Keratinocyte (primary cell): Measurements from ENCODE around the gene INSRR. TPM values are rescaled to one million over a fixed set of nuclear protein-coding genes. Genes with fewer than 3 reads are reported as not detected.

ENCODE experiments used
- DNase-seq: peaks from one replicate; pipeline ENCODE4 v3.0.0-alpha.2; 2011; ENCODE audit warnings: low read depth, missing footprints, low spot score
- FAIRE-seq: peaks from 2 replicates; lab custom pipeline; 2011; peaks lifted over from hg19 to GRCh38; lab: Jason Lieb, UNC
- H2AFZ ChIP-seq: 2 replicates; pipeline ENCODE4 v1.6.0; 2012; ENCODE audit warnings: low read length, control low read depth, inconsistent platforms; ENCODE audit not compliant: control insufficient read depth
- H3K27ac ChIP-seq: 2 replicates; pipeline ENCODE4 v1.5.1; 2011; ENCODE audit warnings: low read length; ENCODE audit not compliant: control insufficient read depth, insufficient read depth
- H3K27me3 ChIP-seq: 3 replicates; pipeline ENCODE4 v1.6.0; 2011; ENCODE audit warnings: low read length; ENCODE audit not compliant: control insufficient read depth, insufficient read depth; ENCODE audit errors: extremely low read depth
- H3K36me3 ChIP-seq, 2 experiments: 2 replicates in 1 of 2; 3 replicates in 1 of 2; pipeline ENCODE4 v1.5.1; 2011; ENCODE audit warnings: low read length in 2 of 2, mild to moderate bottlenecking in 1 of 2; ENCODE audit not compliant: control insufficient read depth in 2 of 2, insufficient read depth in 2 of 2; ENCODE audit errors: extremely low read depth in 1 of 2
- H3K4me1 ChIP-seq: 3 replicates; pipeline ENCODE4 v1.5.1; 2011; ENCODE audit warnings: low read length; ENCODE audit not compliant: control insufficient read depth, insufficient read depth; ENCODE audit errors: extremely low read depth
- H3K4me2 ChIP-seq: 3 replicates; pipeline ENCODE4 v1.6.0; 2011; ENCODE audit warnings: low read depth, low read length; ENCODE audit not compliant: control insufficient read depth, insufficient read depth; ENCODE audit errors: extremely low read depth
- H3K4me3 ChIP-seq, 3 experiments: fragments of 200-600 bp in 1 of 3; sonication (generic) in 1 of 3; 2 replicates in 2 of 3; 3 replicates in 1 of 3; pipeline ENCODE4 v1.5.1; 2011 to 2016; ENCODE audit warnings: low read length in 3 of 3, mild to moderate bottlenecking in 3 of 3, control low read depth in 2 of 3, inconsistent platforms in 1 of 3, low read depth in 1 of 3, mixed read lengths in 1 of 3, mixed run types in 1 of 3, moderate library complexity in 1 of 3; ENCODE audit not compliant: control insufficient read depth in 2 of 3, insufficient read depth in 2 of 3; ENCODE audit errors: extremely low read depth in 1 of 3
- H3K79me2 ChIP-seq: 2 replicates; pipeline ENCODE4 v1.6.0; 2012; ENCODE audit warnings: low read length; ENCODE audit not compliant: control insufficient read depth, insufficient read depth
- H3K9ac ChIP-seq: 3 replicates; pipeline ENCODE4 v1.6.0; 2011; ENCODE audit warnings: low read length; ENCODE audit not compliant: control insufficient read depth, insufficient read depth; ENCODE audit errors: extremely low read depth
- H3K9me1 ChIP-seq: 3 replicates; pipeline ENCODE4 v1.6.0; 2011; ENCODE audit warnings: low read length; ENCODE audit not compliant: control insufficient read depth, insufficient read depth; ENCODE audit errors: extremely low read depth
- H3K9me3 ChIP-seq: 2 replicates; pipeline ENCODE4 v1.5.1; 2012; ENCODE audit warnings: low read depth, low read length; ENCODE audit not compliant: control insufficient read depth
- H4K20me1 ChIP-seq: 3 replicates; pipeline ENCODE4 v1.6.0; 2011; ENCODE audit warnings: low read length; ENCODE audit not compliant: control insufficient read depth, insufficient read depth; ENCODE audit errors: extremely low read depth
- EZH2 ChIP-seq: IDR thresholded peaks from one replicate; pipeline ENCODE4 v1.6.1; 2012; ENCODE audit warnings: inconsistent platforms, mild to moderate bottlenecking, low read length, moderate library complexity
- dilution Hi-C: fragments of 300-500 bp; cut with MboI; formaldehyde crosslinking; loops from one replicate; pipeline ENCODE4 v1.7.0; 2020; ENCODE audit warnings: low sequenced_read_pairs; ENCODE audit not compliant: extremely low pct_ligation_motif_present
- polyA plus RNA-seq, 5 experiments: library from polyadenylated mRNA; depleted of rRNA in 3 of 5; stranded (reverse) in 3 of 5; stranded (forward) in 1 of 5; unstranded in 1 of 5; fragments of >200 nt; gene quantifications; 1 replicate in 1 of 5; 2 replicates in 3 of 5; 3 replicates in 1 of 5; pipeline versions ENCODE4 v1.2.1 to v1.2.3, GENCODE V29; 2011 to 2012; ENCODE audit warnings: missing spikeins in 2 of 5, low read depth in 1 of 5, low replicate concordance in 1 of 5
- TF ChIP-seq, protein P1 (sequence below), 3 experiments: IDR thresholded peaks in 1 of 3; conservative IDR thresholded peaks in 1 of 3; optimal IDR thresholded peaks in 1 of 3; 2 replicates in 2 of 3; 3 replicates in 1 of 3; pipeline versions ENCODE3 to v1.5.1; 2011; ENCODE audit warnings: low read length in 3 of 3, mild to moderate bottlenecking in 3 of 3, moderate library complexity in 2 of 3, control low read depth in 1 of 3, inconsistent platforms in 1 of 3; ENCODE audit not compliant: insufficient read depth in 2 of 3; ENCODE audit errors: extremely low read depth in 1 of 3

The INSRR gene
- polyA plus RNA-seq, 1 donor (not counting 4 experiments of a cell fraction or from before 2014, with no cell fraction given) = not detected

- FAIRE-seq (no peak), DNase-seq (no peak)
- Histone ChIP-seq H3K4me1 (no peaks in the 10 kb centered on the region), H3K36me3 (no peaks in the 10 kb centered on the region), H3K9me3 (no peaks in the 10 kb centered on the region), H2AFZ (no peak overlapping the region), H3K4me3 (no peak overlapping the region), H3K27me3 (peaks cover 58% of the 10 kb centered on the region), H3K4me2 (no peak overlapping the region), H3K79me2 (no peaks in the 10 kb centered on the region), H3K9ac (no peak overlapping the region), H3K27ac (no peak overlapping the region), H4K20me1 (no peaks in the 10 kb centered on the region), H3K9me1 (no peaks in the 10 kb centered on the region)
- dilution Hi-C loops = no loop called here
- TF ChIP-seq EZH2 = no peak
- TF ChIP-seq, protein P1, sequence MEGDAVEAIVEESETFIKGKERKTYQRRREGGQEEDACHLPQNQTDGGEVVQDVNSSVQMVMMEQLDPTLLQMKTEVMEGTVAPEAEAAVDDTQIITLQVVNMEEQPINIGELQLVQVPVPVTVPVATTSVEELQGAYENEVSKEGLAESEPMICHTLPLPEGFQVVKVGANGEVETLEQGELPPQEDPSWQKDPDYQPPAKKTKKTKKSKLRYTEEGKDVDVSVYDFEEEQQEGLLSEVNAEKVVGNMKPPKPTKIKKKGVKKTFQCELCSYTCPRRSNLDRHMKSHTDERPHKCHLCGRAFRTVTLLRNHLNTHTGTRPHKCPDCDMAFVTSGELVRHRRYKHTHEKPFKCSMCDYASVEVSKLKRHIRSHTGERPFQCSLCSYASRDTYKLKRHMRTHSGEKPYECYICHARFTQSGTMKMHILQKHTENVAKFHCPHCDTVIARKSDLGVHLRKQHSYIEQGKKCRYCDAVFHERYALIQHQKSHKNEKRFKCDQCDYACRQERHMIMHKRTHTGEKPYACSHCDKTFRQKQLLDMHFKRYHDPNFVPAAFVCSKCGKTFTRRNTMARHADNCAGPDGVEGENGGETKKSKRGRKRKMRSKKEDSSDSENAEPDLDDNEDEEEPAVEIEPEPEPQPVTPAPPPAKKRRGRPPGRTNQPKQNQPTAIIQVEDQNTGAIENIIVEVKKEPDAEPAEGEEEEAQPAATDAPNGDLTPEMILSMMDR (optimal IDR thresholded peaks at IDR 0.05 in 1 of 3, IDR thresholded peaks at IDR 0.05 in 1 of 3, conservative IDR thresholded peaks at IDR 0.05 in 1 of 3; ENCODE audit: extremely low read depth in 1 of 3, insufficient read depth in 2 of 3, low read length in 3 of 3) = no peak
Observed at GRCh38 chr1:156853761-156854160, 5.2 kb downstream of the INSRR start.

DNA sequence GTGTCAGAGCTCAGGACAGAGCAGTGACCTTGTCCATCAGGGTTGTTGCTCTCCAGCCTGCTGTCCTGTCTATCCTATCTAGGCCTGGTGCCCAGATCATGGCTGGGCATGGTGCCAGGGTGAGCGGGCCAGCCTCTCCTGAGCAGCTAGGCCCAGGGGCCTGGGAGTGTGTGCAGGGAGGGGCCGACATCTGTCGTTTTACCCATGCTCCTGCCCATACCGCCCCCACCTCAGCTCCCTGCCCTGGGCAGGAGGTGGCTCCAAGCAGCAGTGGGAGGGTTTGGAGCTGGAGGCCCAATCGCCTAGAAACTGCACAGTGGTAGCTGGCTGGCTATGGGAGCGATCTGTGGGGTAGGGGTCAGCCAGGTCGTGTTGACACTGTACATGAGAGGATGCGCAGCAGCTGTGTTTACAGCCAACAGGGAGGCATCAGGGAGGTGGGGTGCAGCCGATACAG is 6.5 kb downstream of the INSRR start:
- H3K4me1 ChIP-seq = no peaks in the 10 kb centered on the region
- FAIRE-seq (no peak), DNase-seq (no peak)
- no peaks in the 10 kb centered on the region for H3K9me3 ChIP-seq
- no peaks in the 10 kb centered on the region for H3K9me1 ChIP-seq
- no peak overlapping the region for H3K4me3 ChIP-seq
- H2AFZ ChIP-seq = no peak overlapping the region
- H3K27me3 ChIP-seq = peaks cover 56% of the 10 kb centered on the region
- H3K36me3 ChIP-seq = no peaks in the 10 kb centered on the region
- no peak overlapping the region for H3K27ac ChIP-seq
- H4K20me1 ChIP-seq = no peaks in the 10 kb centered on the region
- no peaks in the 10 kb centered on the region for H3K79me2 ChIP-seq
- no peak overlapping the region for H3K4me2 ChIP-seq
- TF ChIP-seq EZH2 = no peak
- TF ChIP-seq, protein P1 (optimal IDR thresholded peaks at IDR 0.05 in 1 of 3, IDR thresholded peaks at IDR 0.05 in 1 of 3, conservative IDR thresholded peaks at IDR 0.05 in 1 of 3; ENCODE audit: extremely low read depth in 1 of 3, insufficient read depth in 2 of 3, low read length in 3 of 3) = no peak
- H3K9ac ChIP-seq = no peak overlapping the region
- dilution Hi-C loops = no loop called here
